GM23338 (cell line): ENCODE results near the gene IER5. TPM values are rescaled to one million over a fixed set of nuclear protein-coding genes. Genes with fewer than 3 reads are reported as not detected.
A peak's percentile ranks its signal among the peaks of the same experiment; 100 is the strongest.

Experiments
- ATAC-seq: fragments of 200-7000 bp; cut with Tn5 transposase; 3 replicates; pipeline ENCODE4 v1.9.1; 2020
- DNase-seq: peaks from one replicate; pipeline ENCODE4 v3.0.0-alpha.2; 2015; ENCODE audit warnings: low spot score
- H2AFZ ChIP-seq: fragments of 200-600 bp; sonication (generic); 2 replicates; pipeline ENCODE4 v1.8.0; 2016; ENCODE audit warnings: antibody characterized with exemption, mild to moderate bottlenecking, moderate library complexity
- H3F3A ChIP-seq: fragments of 200-600 bp; sonication (generic); replicated peaks from 2 replicates; pipeline ENCODE4 v1.8.0; 2017; ENCODE audit warnings: antibody characterized with exemption, mixed run types, low read depth
- H3K27ac ChIP-seq: fragments of 200-600 bp; sonication (generic); 2 replicates; pipeline ENCODE4 v1.6.1; 2016; ENCODE audit warnings: low read depth
- H3K27me3 ChIP-seq: fragments of 200-600 bp; sonication (generic); 2 replicates; pipeline ENCODE4 v1.8.0; 2016; ENCODE audit warnings: mild to moderate bottlenecking, mixed run types, moderate library complexity; ENCODE audit not compliant: insufficient read depth
- H3K36me3 ChIP-seq: fragments of 200-600 bp; sonication (generic); 2 replicates; pipeline ENCODE4 v1.8.0; 2016; ENCODE audit warnings: mild to moderate bottlenecking; ENCODE audit not compliant: insufficient read depth
- H3K4me1 ChIP-seq: fragments of 200-600 bp; sonication (generic); 2 replicates; pipeline ENCODE4 v1.8.0; 2016; ENCODE audit warnings: mild to moderate bottlenecking, moderate library complexity; ENCODE audit not compliant: insufficient read depth
- H3K4me2 ChIP-seq: fragments of 200-600 bp; sonication (generic); 2 replicates; pipeline ENCODE4 v1.7.1; 2017; ENCODE audit warnings: mixed run types
- H3K4me3 ChIP-seq: fragments of 200-600 bp; sonication (generic); 2 replicates; pipeline ENCODE4 v1.6.1; 2016; ENCODE audit warnings: mixed run types
- H3K79me2 ChIP-seq: fragments of 200-600 bp; sonication (generic); replicated peaks from 2 replicates; pipeline ENCODE4 v1.8.0; 2017; ENCODE audit warnings: mild to moderate bottlenecking; ENCODE audit not compliant: insufficient read depth
- H3K9me2 ChIP-seq: fragments of 200-600 bp; sonication (generic); 2 replicates; pipeline ENCODE4 v1.8.0; 2017; ENCODE audit not compliant: insufficient read depth
- H4K20me1 ChIP-seq: fragments of 200-600 bp; sonication (generic); replicated peaks from 2 replicates; pipeline ENCODE4 v1.8.0; 2017; ENCODE audit warnings: mild to moderate bottlenecking; ENCODE audit not compliant: insufficient read depth
- H3K27ac Mint-ChIP-seq: 2 replicates; pipeline ENCODE4 v1.8.0; 2020; ENCODE audit warnings: inconsistent platforms, mild to moderate bottlenecking, moderate library complexity, mixed read lengths
- H3K27me3 Mint-ChIP-seq: 3 replicates; pipeline ENCODE4 v1.8.0; 2022; ENCODE audit warnings: low read depth, mild to moderate bottlenecking, moderate library complexity, mixed read lengths, inconsistent platforms; ENCODE audit not compliant: insufficient read depth, poor library complexity
- H3K36me3 Mint-ChIP-seq: 3 replicates; pipeline ENCODE4 v1.8.0; 2021; ENCODE audit warnings: low read depth, mild to moderate bottlenecking, inconsistent platforms, moderate library complexity, mixed read lengths
- H3K4me1 Mint-ChIP-seq: 3 replicates; pipeline ENCODE4 v1.8.0; 2020; ENCODE audit warnings: mild to moderate bottlenecking, inconsistent platforms, mixed read lengths
- H3K4me3 Mint-ChIP-seq: 3 replicates; pipeline ENCODE4 v1.8.0; 2021; ENCODE audit warnings: moderate library complexity, mild to moderate bottlenecking, inconsistent platforms, mixed read lengths
- H3K9me3 Mint-ChIP-seq: 3 replicates; pipeline ENCODE4 v1.8.0; 2020; ENCODE audit warnings: moderate library complexity, mild to moderate bottlenecking, inconsistent platforms, mixed read lengths
- CREB1 ChIP-seq: fragments of 250-450 bp; sonication (Bioruptor Pico); IDR thresholded peaks from 2 replicates; pipeline ENCODE4 v1.5.0; 2020; ENCODE audit warnings: low read depth, mild to moderate bottlenecking, moderate library complexity
- EZH2 ChIP-seq: fragments of 200-600 bp; sonication (generic); IDR thresholded peaks from one replicate; pipeline ENCODE4 v1.8.0; 2017; ENCODE audit warnings: antibody characterized with exemption, mild to moderate bottlenecking, low read depth; ENCODE audit not compliant: unreplicated experiment
- EZH2phosphoT487 ChIP-seq: fragments of 200-600 bp; sonication (generic); IDR thresholded peaks from one replicate; pipeline ENCODE4 v1.8.1; 2018; ENCODE audit warnings: antibody characterized with exemption; ENCODE audit not compliant: unreplicated experiment
- NANOG ChIP-seq: IDR thresholded peaks from 2 replicates; pipeline ENCODE4 v1.6.1; 2016; ENCODE audit warnings: antibody characterized with exemption, borderline replicate concordance
- POLR2AphosphoS5 ChIP-seq: IDR thresholded peaks from 2 replicates; pipeline ENCODE4 v1.6.1; 2016; ENCODE audit warnings: antibody characterized with exemption, low read depth
- REST ChIP-seq: IDR thresholded peaks from one replicate; pipeline ENCODE4 v1.6.1; 2018; ENCODE audit warnings: antibody characterized with exemption; ENCODE audit not compliant: unreplicated experiment
- STAT1 ChIP-seq: IDR thresholded peaks from one replicate; pipeline ENCODE4 v1.6.1; 2016; ENCODE audit warnings: antibody characterized with exemption; ENCODE audit not compliant: unreplicated experiment
- ZNF114 ChIP-seq: fragments of 250-450 bp; sonication (Bioruptor Pico); IDR thresholded peaks from 2 replicates; pipeline ENCODE4 v1.5.0; 2020; ENCODE audit warnings: mild to moderate bottlenecking, moderate library complexity
- ZNF331 ChIP-seq: fragments of 250-450 bp; sonication (Bioruptor Pico); IDR thresholded peaks from 2 replicates; pipeline ENCODE4 v1.5.0; 2020; ENCODE audit warnings: low read depth, mild to moderate bottlenecking, moderate library complexity
- polyA plus RNA-seq: library from polyadenylated mRNA; unstranded; fragments of >200 nt; fragmentation: Nextera tagmentation; extraction: Ambion mirVana; gene quantifications from 2 replicates; pipeline ENCODE4 v1.2.1, GENCODE V29; 2016
- total RNA-seq: library from RNA; depleted of rRNA; stranded (reverse); fragments of >200 nt; shearing (Covaris generic); gene quantifications from 2 replicates; pipeline ENCODE4 v1.2.3, GENCODE V29; 2014
- TF ChIP-seq, protein P1 (sequence below): IDR thresholded peaks from 2 replicates; pipeline ENCODE4 v1.6.1; 2016; ENCODE audit warnings: antibody characterized with exemption
- TF ChIP-seq, protein P2 (sequence below), 2 experiments: fragments of 200-600 bp in 1 of 2; sonication (generic) in 1 of 2; conservative IDR thresholded peaks; 2 replicates each; pipeline versions ENCODE4 v1.5.1 to v1.6.1; 2016 to 2017; ENCODE audit warnings: antibody characterized with exemption in 2 of 2, low read depth in 2 of 2, mild to moderate bottlenecking in 2 of 2, moderate library complexity in 1 of 2
- TF ChIP-seq, protein P3 (sequence below): fragments of 250-450 bp; sonication (Bioruptor Pico); IDR thresholded peaks from 2 replicates; pipeline ENCODE4 v1.5.0; 2020; ENCODE audit warnings: mild to moderate bottlenecking, moderate library complexity

Gene IER5
- total and polyA plus RNA-seq, 2 experiments from 2014 or later, result 3.8 to 9.5 TPM

- Histone ChIP-seq H4K20me1 (no peaks in the 10 kb centered on the region), H3K4me1 (peaks cover 19% of the 10 kb centered on the region), H3K27me3 (no peaks in the 10 kb centered on the region), H3K27ac (no peak overlapping the region), H3K4me3 (no peak overlapping the region), H3K36me3 (no peaks in the 10 kb centered on the region), H3K4me2 (no peak overlapping the region), H3F3A (no peaks in the 10 kb centered on the region), H3K9me2 (peaks cover 12% of the 10 kb centered on the region; the same call in 1 of the 2 replicates), H2AFZ (peak overlapping the region; percentile 43; the same call in 1 of the 2 replicates), H3K79me2 (no peaks in the 10 kb centered on the region)
- Mint-ChIP-seq H3K4me1 (peaks cover 20% of the 10 kb centered on the region), H3K27me3 (no peaks in the 10 kb centered on the region), H3K9me3 (no peaks in the 10 kb centered on the region), H3K36me3 (no peaks in the 10 kb centered on the region), H3K4me3 (no peak overlapping the region), H3K27ac (no peak overlapping the region)
- DNase-seq (no peak), ATAC-seq (no peak)
- TF ChIP-seq REST, result no peak
- TF ChIP-seq, protein P1, sequence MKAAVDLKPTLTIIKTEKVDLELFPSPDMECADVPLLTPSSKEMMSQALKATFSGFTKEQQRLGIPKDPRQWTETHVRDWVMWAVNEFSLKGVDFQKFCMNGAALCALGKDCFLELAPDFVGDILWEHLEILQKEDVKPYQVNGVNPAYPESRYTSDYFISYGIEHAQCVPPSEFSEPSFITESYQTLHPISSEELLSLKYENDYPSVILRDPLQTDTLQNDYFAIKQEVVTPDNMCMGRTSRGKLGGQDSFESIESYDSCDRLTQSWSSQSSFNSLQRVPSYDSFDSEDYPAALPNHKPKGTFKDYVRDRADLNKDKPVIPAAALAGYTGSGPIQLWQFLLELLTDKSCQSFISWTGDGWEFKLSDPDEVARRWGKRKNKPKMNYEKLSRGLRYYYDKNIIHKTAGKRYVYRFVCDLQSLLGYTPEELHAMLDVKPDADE, result no peak
- TF ChIP-seq POLR2AphosphoS5, result no peak
- TF ChIP-seq CREB1 (CRISPR knock-in tag), result no peak
- TF ChIP-seq ZNF331 (CRISPR knock-in tag), result no peak
- TF ChIP-seq, protein P2, sequence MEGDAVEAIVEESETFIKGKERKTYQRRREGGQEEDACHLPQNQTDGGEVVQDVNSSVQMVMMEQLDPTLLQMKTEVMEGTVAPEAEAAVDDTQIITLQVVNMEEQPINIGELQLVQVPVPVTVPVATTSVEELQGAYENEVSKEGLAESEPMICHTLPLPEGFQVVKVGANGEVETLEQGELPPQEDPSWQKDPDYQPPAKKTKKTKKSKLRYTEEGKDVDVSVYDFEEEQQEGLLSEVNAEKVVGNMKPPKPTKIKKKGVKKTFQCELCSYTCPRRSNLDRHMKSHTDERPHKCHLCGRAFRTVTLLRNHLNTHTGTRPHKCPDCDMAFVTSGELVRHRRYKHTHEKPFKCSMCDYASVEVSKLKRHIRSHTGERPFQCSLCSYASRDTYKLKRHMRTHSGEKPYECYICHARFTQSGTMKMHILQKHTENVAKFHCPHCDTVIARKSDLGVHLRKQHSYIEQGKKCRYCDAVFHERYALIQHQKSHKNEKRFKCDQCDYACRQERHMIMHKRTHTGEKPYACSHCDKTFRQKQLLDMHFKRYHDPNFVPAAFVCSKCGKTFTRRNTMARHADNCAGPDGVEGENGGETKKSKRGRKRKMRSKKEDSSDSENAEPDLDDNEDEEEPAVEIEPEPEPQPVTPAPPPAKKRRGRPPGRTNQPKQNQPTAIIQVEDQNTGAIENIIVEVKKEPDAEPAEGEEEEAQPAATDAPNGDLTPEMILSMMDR (conservative IDR thresholded peaks at IDR 0.05; ENCODE audit: low read depth in 2 of 2), result no peak
- no peak for TF ChIP-seq NANOG
- no peak for TF ChIP-seq ZNF114 (CRISPR knock-in tag)
- no peak for TF ChIP-seq EZH2
- TF ChIP-seq EZH2phosphoT487, result no peak
- TF ChIP-seq, protein P3, sequence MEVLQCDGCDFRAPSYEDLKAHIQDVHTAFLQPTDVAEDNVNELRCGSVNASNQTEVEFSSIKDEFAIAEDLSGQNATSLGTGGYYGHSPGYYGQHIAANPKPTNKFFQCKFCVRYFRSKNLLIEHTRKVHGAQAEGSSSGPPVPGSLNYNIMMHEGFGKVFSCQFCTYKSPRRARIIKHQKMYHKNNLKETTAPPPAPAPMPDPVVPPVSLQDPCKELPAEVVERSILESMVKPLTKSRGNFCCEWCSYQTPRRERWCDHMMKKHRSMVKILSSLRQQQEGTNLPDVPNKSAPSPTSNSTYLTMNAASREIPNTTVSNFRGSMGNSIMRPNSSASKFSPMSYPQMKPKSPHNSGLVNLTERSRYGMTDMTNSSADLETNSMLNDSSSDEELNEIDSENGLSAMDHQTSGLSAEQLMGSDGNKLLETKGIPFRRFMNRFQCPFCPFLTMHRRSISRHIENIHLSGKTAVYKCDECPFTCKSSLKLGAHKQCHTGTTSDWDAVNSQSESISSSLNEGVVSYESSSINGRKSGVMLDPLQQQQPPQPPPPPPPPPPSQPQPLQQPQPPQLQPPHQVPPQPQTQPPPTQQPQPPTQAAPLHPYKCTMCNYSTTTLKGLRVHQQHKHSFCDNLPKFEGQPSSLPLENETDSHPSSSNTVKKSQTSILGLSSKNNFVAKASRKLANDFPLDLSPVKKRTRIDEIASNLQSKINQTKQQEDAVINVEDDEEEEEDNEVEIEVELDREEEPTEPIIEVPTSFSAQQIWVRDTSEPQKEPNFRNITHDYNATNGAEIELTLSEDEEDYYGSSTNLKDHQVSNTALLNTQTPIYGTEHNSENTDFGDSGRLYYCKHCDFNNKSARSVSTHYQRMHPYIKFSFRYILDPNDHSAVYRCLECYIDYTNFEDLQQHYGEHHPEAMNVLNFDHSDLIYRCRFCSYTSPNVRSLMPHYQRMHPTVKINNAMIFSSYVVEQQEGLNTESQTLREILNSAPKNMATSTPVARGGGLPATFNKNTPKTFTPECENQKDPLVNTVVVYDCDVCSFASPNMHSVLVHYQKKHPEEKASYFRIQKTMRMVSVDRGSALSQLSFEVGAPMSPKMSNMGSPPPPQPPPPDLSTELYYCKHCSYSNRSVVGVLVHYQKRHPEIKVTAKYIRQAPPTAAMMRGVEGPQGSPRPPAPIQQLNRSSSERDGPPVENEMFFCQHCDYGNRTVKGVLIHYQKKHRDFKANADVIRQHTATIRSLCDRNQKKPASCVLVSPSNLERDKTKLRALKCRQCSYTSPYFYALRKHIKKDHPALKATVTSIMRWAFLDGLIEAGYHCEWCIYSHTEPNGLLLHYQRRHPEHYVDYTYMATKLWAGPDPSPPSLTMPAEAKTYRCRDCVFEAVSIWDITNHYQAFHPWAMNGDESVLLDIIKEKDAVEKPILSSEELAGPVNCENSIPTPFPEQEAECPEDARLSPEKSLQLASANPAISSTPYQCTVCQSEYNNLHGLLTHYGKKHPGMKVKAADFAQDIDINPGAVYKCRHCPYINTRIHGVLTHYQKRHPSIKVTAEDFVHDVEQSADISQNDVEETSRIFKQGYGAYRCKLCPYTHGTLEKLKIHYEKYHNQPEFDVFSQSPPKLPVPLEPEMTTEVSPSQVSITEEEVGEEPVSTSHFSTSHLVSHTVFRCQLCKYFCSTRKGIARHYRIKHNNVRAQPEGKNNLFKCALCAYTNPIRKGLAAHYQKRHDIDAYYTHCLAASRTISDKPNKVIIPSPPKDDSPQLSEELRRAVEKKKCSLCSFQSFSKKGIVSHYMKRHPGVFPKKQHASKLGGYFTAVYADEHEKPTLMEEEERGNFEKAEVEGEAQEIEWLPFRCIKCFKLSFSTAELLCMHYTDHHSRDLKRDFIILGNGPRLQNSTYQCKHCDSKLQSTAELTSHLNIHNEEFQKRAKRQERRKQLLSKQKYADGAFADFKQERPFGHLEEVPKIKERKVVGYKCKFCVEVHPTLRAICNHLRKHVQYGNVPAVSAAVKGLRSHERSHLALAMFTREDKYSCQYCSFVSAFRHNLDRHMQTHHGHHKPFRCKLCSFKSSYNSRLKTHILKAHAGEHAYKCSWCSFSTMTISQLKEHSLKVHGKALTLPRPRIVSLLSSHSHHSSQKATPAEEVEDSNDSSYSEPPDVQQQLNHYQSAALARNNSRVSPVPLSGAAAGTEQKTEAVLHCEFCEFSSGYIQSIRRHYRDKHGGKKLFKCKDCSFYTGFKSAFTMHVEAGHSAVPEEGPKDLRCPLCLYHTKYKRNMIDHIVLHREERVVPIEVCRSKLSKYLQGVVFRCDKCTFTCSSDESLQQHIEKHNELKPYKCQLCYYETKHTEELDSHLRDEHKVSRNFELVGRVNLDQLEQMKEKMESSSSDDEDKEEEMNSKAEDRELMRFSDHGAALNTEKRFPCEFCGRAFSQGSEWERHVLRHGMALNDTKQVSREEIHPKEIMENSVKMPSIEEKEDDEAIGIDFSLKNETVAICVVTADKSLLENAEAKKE, result no peak
- TF ChIP-seq STAT1, result no peak
Measured at GRCh38 chr1:181062836-181063428, 25.6 kb upstream of the IER5 start.
